T-cell (primary cell): ENCODE results near the gene ZAR1L. TPM values are rescaled to one million over a fixed set of nuclear protein-coding genes. Genes with fewer than 3 reads are reported as not detected.
A peak's percentile ranks its signal among the peaks of the same experiment; 100 is the strongest.

ENCODE experiments used
- ATAC-seq, 4 experiments: fragments of 200-7000 bp in 3 of 4; fragments of 150-1000 bp in 1 of 4; cut with Tn5 transposase; replicated peaks in 1 of 4; 1 replicate in 3 of 4; 2 replicates in 1 of 4; pipeline ENCODE4 v1.10.0; 2021; ENCODE audit warnings: moderate library complexity in 3 of 4, mild to moderate bottlenecking in 2 of 4, moderate number of reproducible peaks in 1 of 4
- CTCF ChIA-PET, 2 donors: fragments of 300-600 bp; sonication (Branson Sonifier 250); formaldehyde crosslinking; loops; one replicate each; lab custom pipeline; 2022; ENCODE audit warnings: antibody characterized with exemption in 2 of 2; lab: Charles Lee
- POLR2A ChIA-PET, 2 donors: fragments of 300-600 bp; sonication (Branson Sonifier 250); formaldehyde crosslinking; loops; one replicate each; lab custom pipeline; 2022; ENCODE audit warnings: antibody characterized with exemption in 2 of 2; lab: Charles Lee
- DNase-seq, 35 experiments: peaks; one replicate each; pipeline versions ENCODE4 v3.0.0 to v3.0.0-alpha.2; 2013 to 2023
- H3K27ac ChIP-seq: one replicate; pipeline ENCODE4 v1.5.1; 2013; ENCODE audit warnings: low read length
- H3K27me3 ChIP-seq, 2 experiments: replicated peaks in 1 of 2; 1 replicate in 1 of 2; 2 replicates in 1 of 2; pipeline versions ENCODE4 v1.6.1 to v1.7.0; 2013; ENCODE audit warnings: low read length in 1 of 2, mixed read lengths in 1 of 2; ENCODE audit not compliant: control insufficient read depth in 2 of 2, insufficient read depth in 2 of 2; ENCODE audit errors: extremely low read depth in 1 of 2
- H3K36me3 ChIP-seq, 2 donors: 1 replicate in 1 of 2; 2 replicates in 1 of 2; pipeline versions ENCODE4 v1.6.1 to v1.7.0; 2013; ENCODE audit warnings: low read length in 1 of 2; ENCODE audit not compliant: control insufficient read depth in 2 of 2, insufficient read depth in 1 of 2; ENCODE audit errors: extremely low read depth in 1 of 2
- H3K4me1 ChIP-seq, 2 experiments: 1 replicate in 1 of 2; 2 replicates in 1 of 2; pipeline versions ENCODE4 v1.6.1 to v1.7.0; 2013; ENCODE audit warnings: low read length in 2 of 2, mixed read lengths in 1 of 2; ENCODE audit not compliant: insufficient read depth in 2 of 2, control insufficient read depth in 1 of 2; ENCODE audit errors: extremely low read depth in 1 of 2
- H3K4me3 ChIP-seq, 2 donors: 1 replicate in 1 of 2; 2 replicates in 1 of 2; pipeline versions ENCODE4 v1.5.1 to v1.7.0; 2013; ENCODE audit warnings: mild to moderate bottlenecking in 2 of 2, low read length in 1 of 2, moderate library complexity in 1 of 2; ENCODE audit not compliant: control insufficient read depth in 1 of 2; ENCODE audit errors: extremely low read depth in 1 of 2
- H3K9me3 ChIP-seq: 2 replicates; pipeline ENCODE4 v1.7.0; 2013
- H3K27ac Mint-ChIP-seq, 2 donors: one replicate each; pipeline ENCODE4 v1.8.0; 2020 to 2021; ENCODE audit warnings: mild to moderate bottlenecking in 2 of 2, mixed read lengths in 2 of 2
- H3K27me3 Mint-ChIP-seq, 2 donors: one replicate each; pipeline ENCODE4 v1.8.0; 2021 to 2022; ENCODE audit warnings: mixed read lengths in 2 of 2
- H3K36me3 Mint-ChIP-seq: one replicate; pipeline ENCODE4 v1.8.0; 2021; ENCODE audit warnings: mixed read lengths
- H3K4me1 Mint-ChIP-seq, 3 donors: one replicate each; pipeline ENCODE4 v1.8.0; 2020 to 2022; ENCODE audit warnings: mixed read lengths in 3 of 3, mild to moderate bottlenecking in 1 of 3
- H3K4me3 Mint-ChIP-seq, 3 donors: one replicate each; pipeline ENCODE4 v1.8.0; 2020 to 2022; ENCODE audit warnings: mild to moderate bottlenecking in 3 of 3, mixed read lengths in 3 of 3, moderate library complexity in 3 of 3
- H3K9me3 Mint-ChIP-seq, 3 donors: one replicate each; pipeline ENCODE4 v1.8.0; 2020 to 2022; ENCODE audit warnings: mixed read lengths in 3 of 3
- WGBS: methylation state at CpG from one replicate; pipeline ENCODE4 v1.1.5; 2013; ENCODE audit warnings: missing lambda C conversion rate; ENCODE audit not compliant: insufficient coverage; 5-methylcytosine and 5-hydroxymethylcytosine counted together
- total RNA-seq, 35 experiments: library from RNA in 6 of 35; stranded (reverse) in 6 of 35; fragments of 120-200 nt in 1 of 35; gene quantifications; one replicate each; pipeline versions ENCODE4 v1.2.1 to v1.2.4 and lab custom pipeline; 2013 to 2026

Gene ZAR1L
- total RNA-seq, 5 donors from 2014 or later (not counting 1 experiment from before 2014, with no cell fraction given), result not detected

GRCh38 chr13:32309312-32310133 is 5.6 kb downstream of the ZAR1L start:
- no peaks in the 10 kb centered on the region for H3K9me3 Mint-ChIP-seq
- Histone ChIP-seq H3K27ac (no peak overlapping the region), H3K4me1 (peaks cover 0 to 7% of the 10 kb centered on the region in 2 experiments), H3K36me3 (no peaks in the 10 kb centered on the region), H3K9me3 (no peaks in the 10 kb centered on the region), H3K27me3 (no peaks in the 10 kb centered on the region), H3K4me3 (no peak overlapping the region)
- no peak overlapping the region for H3K27ac Mint-ChIP-seq
- ChIA-PET POLR2A (no interaction called here), CTCF (interaction anchor here (0.5 to 1.5 kb wide), 5 partner anchors 282 to 400 kb away, joined by 3 to 7 read pairs (median 4); no protein-coding TSS in a partner anchor)
- peak overlapping the region in 1 of 3 donors; percentile 25 for H3K4me3 Mint-ChIP-seq
- whole genome bisulfite sequencing, result 31% methylated on average over 6 of the region's 10 CpGs
- ATAC-seq (peak; percentile 34 to 37 (median 36)), DNase-seq (no peak)
- peaks cover 0 to 2% of the 10 kb centered on the region in 2 donors for H3K27me3 Mint-ChIP-seq
- H3K4me1 Mint-ChIP-seq, result peaks cover 12 to 13% (median 12%) of the 10 kb centered on the region in 3 donors
- H3K36me3 Mint-ChIP-seq, result no peaks in the 10 kb centered on the region

- H3K36me3 Mint-ChIP-seq, result no peaks in the 10 kb centered on the region
- H3K9me3 Mint-ChIP-seq, result no peaks in the 10 kb centered on the region
- H3K27me3 ChIP-seq, result peaks cover 0 to 5% of the 10 kb centered on the region in 2 experiments
- H3K36me3 ChIP-seq, result no peaks in the 10 kb centered on the region
- no peak overlapping the region for H3K27ac Mint-ChIP-seq
- H3K4me1 ChIP-seq, result peaks cover 0 to 4% of the 10 kb centered on the region in 2 experiments
- no peak for ATAC-seq
- no peak for DNase-seq
- H3K4me1 Mint-ChIP-seq, result peaks cover 9 to 12% (median 10%) of the 10 kb centered on the region in 3 donors
- no peak overlapping the region for H3K4me3 ChIP-seq
- no peaks in the 10 kb centered on the region for H3K9me3 ChIP-seq
- no peak overlapping the region for H3K4me3 Mint-ChIP-seq
- peaks cover 0 to 3% of the 10 kb centered on the region in 2 donors for H3K27me3 Mint-ChIP-seq
- no peak overlapping the region for H3K27ac ChIP-seq
- POLR2A ChIA-PET, result interaction anchor here in 1 of 2 donors (0.8 kb wide), 1 partner anchor 9 kb away, joined by 3 read pairs; the partner anchor contains the start of genes BRCA2 and ZAR1L
- CTCF ChIA-PET, result interaction anchor here (0.5 to 2.7 kb wide), 6 partner anchors 9 to 1098 kb away, joined by 3 to 10 read pairs (median 4); partner anchors contain the start of genes BRCA2 (in 1 of the 2) and ZAR1L (in 1 of the 2)
Measured at GRCh38 chr13:32305646-32306045, 9.5 kb downstream of the ZAR1L start.

DNA sequence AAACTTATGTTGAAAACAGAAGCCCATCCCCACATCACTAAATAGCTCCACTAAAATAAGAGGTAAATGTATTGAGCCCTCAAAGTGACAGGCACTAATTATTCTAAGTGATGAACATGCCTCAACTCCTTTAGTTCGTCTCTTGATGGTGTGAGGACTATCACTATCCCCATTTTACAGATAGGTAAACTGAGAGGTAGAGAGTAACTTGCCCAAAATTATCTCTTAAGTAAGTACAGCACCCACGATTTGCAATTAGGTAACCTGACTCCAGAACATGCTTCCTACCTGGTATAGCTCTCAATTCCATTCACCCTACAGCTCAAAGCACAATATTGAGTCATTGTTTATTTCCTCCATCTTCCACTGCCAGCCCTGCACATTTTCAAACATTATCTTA is 12.7 kb downstream of the ZAR1L start:
- ATAC-seq, result no peak

GRCh38 chr13:32300920-32301319 is 14.2 kb downstream of the ZAR1L start:
- H3K27ac Mint-ChIP-seq, result no peak overlapping the region

More for the DNA sequence above, 12.7 kb downstream of the ZAR1L start:
- H3K4me3 Mint-ChIP-seq, result no peak overlapping the region
- H3K27me3 Mint-ChIP-seq, result peaks cover 10% of the 10 kb centered on the region in 2 donors
- H3K4me1 Mint-ChIP-seq, result no peaks in the 10 kb centered on the region
- no peaks in the 10 kb centered on the region for H3K9me3 ChIP-seq
- ChIA-PET CTCF (interaction anchor here in 1 of 2 donors (0.8 kb wide), 1 partner anchor 348 kb away, joined by 3 read pairs; no protein-coding TSS in a partner anchor), POLR2A (interaction anchor here in 1 of 2 donors (0.6 kb wide), 1 partner anchor 41 kb away, joined by 3 read pairs; no protein-coding TSS in a partner anchor)
- no peak overlapping the region for H3K27ac ChIP-seq
- H3K36me3 Mint-ChIP-seq, result no peaks in the 10 kb centered on the region
- H3K27me3 ChIP-seq, result peaks cover 0 to 10% of the 10 kb centered on the region in 2 experiments
- no peaks in the 10 kb centered on the region for H3K36me3 ChIP-seq
- H3K4me1 ChIP-seq, result peaks cover 0 to 3% of the 10 kb centered on the region in 2 experiments
- WGBS, result 63% methylated on average over 1 of the region's 2 CpGs
- H3K4me3 ChIP-seq, result no peak overlapping the region
- H3K27ac Mint-ChIP-seq, result no peak overlapping the region
- no peaks in the 10 kb centered on the region for H3K9me3 Mint-ChIP-seq
- no peak for DNase-seq

DNA sequence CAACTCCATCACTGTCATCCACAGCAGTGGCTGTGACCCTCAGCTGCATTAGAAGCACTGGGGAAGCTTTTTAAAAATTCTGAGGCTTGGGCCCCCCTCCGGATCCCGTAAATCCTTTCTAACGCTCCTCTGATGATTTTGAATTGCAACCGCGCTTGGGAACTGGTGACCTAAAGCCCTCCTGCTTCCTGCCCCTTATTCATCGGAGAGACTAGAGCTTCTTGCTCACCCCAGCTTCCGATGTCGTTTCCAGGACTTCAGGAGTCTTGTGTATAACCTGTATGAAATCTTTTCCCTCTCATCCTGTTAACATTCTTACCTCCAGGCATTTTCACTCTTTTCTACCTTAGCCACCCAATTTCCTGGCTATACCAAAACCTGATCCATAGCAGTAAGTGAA is 14.8 kb downstream of the ZAR1L start:
- peaks cover 9 to 10% of the 10 kb centered on the region in 2 donors for H3K27me3 Mint-ChIP-seq
- H3K27ac Mint-ChIP-seq, result no peak overlapping the region
- ATAC-seq, result no peak
- Histone ChIP-seq H3K27me3 (peaks cover 0 to 10% of the 10 kb centered on the region in 2 experiments), H3K9me3 (no peaks in the 10 kb centered on the region), H3K36me3 (no peaks in the 10 kb centered on the region), H3K4me1 (peaks cover 3% of the 10 kb centered on the region in 2 experiments), H3K27ac (no peak overlapping the region), H3K4me3 (no peak overlapping the region)
- ChIA-PET CTCF (no interaction called here), POLR2A (no interaction called here)
- no peak overlapping the region for H3K4me3 Mint-ChIP-seq
- no peak for DNase-seq
- no peaks in the 10 kb centered on the region for H3K4me1 Mint-ChIP-seq
- no peaks in the 10 kb centered on the region for H3K9me3 Mint-ChIP-seq
- peaks cover 5% of the 10 kb centered on the region for H3K36me3 Mint-ChIP-seq
- WGBS, result 23% methylated on average over 8 of the region's 8 CpGs

More at GRCh38 chr13:32300920-32301319, 14.2 kb downstream of the ZAR1L start:
- H3K27me3 ChIP-seq, result peaks cover 0 to 10% of the 10 kb centered on the region in 2 experiments
- DNase-seq (no peak), ATAC-seq (no peak)
- H3K4me3 ChIP-seq, result no peak overlapping the region
- no CpG with 5 or more reads among the region's 1 CpG for WGBS
- ChIA-PET POLR2A (no interaction called here), CTCF (no interaction called here)
- peaks cover 3% of the 10 kb centered on the region in 2 experiments for H3K4me1 ChIP-seq
- Mint-ChIP-seq H3K4me1 (no peaks in the 10 kb centered on the region), H3K27me3 (peaks cover 9 to 10% of the 10 kb centered on the region in 2 donors), H3K9me3 (no peaks in the 10 kb centered on the region), H3K4me3 (no peak overlapping the region), H3K36me3 (peaks cover 3% of the 10 kb centered on the region)
- H3K27ac ChIP-seq, result no peak overlapping the region
- no peaks in the 10 kb centered on the region for H3K36me3 ChIP-seq
- H3K9me3 ChIP-seq, result no peaks in the 10 kb centered on the region

GRCh38 chr13:32299893-32300292 is 15.3 kb downstream of the ZAR1L start:
- H3K36me3 Mint-ChIP-seq, result peaks cover 5% of the 10 kb centered on the region
- ATAC-seq (no peak), DNase-seq (no peak)
- peaks cover 9 to 10% of the 10 kb centered on the region in 2 donors for H3K27me3 Mint-ChIP-seq
- no peak overlapping the region for H3K27ac Mint-ChIP-seq
- no peaks in the 10 kb centered on the region for H3K36me3 ChIP-seq
- no peaks in the 10 kb centered on the region for H3K9me3 ChIP-seq
- POLR2A ChIA-PET, result interaction anchor here in 1 of 2 donors (0.6 kb wide), 1 partner anchor 268 kb away, joined by 3 read pairs; no protein-coding TSS in a partner anchor
- H3K4me3 Mint-ChIP-seq, result no peak overlapping the region
- peaks cover 3% of the 10 kb centered on the region in 2 experiments for H3K4me1 ChIP-seq
- H3K4me1 Mint-ChIP-seq, result no peaks in the 10 kb centered on the region
- H3K27ac ChIP-seq, result no peak overlapping the region
- CTCF ChIA-PET, result interaction anchor here in 1 of 2 donors (0.5 kb wide), 1 partner anchor 42 kb away, joined by 3 read pairs; no protein-coding TSS in a partner anchor
- peaks cover 0 to 14% of the 10 kb centered on the region in 2 experiments for H3K27me3 ChIP-seq
- H3K4me3 ChIP-seq, result no peak overlapping the region
- 47% methylated on average over 2 of the region's 4 CpGs for WGBS
- no peaks in the 10 kb centered on the region for H3K9me3 Mint-ChIP-seq
